ENCODE measurements around the gene CPNE2.

CPNE2 gene

DNA sequence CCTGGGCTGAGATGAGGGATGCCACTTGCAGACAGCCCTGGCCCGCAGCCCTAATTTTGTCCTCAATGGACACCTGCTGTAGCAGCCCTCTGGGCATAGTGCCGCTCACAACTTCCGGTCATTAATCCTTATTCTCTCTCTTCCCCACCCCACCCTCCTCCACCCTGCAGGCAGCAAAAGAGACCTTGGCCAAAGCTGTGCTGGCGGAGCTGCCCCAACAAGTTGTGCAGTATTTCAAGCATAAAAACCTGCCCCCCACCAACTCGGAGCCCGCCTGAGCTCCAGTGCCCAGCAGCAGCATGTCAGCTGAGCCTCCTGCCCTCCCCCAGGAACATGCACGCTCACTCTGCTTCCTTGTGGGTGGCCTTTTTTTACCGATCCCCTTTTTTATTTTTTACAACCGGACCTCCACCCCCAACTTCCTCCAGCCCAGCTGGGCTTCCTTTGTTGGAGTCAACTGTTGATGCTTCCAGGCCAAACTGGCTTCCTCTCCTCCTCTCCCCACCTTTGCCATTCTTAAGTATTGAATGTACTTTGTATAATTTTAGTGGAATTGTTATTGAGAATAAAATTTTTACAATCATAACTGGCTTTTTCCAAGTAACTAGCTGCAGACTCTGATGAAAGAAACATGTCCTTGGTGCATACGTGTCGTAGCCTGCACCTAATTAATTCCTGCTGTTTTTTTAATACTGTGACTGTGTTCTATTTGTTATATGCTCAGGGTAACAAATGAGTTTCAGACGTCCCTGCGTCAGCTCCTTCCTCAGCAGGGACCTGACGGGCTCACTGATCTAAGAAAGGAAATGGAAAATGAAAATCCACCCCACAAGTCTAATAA lies 55.2 kb downstream of the CPNE2 start:
- no peak for DNase-seq

DNA sequence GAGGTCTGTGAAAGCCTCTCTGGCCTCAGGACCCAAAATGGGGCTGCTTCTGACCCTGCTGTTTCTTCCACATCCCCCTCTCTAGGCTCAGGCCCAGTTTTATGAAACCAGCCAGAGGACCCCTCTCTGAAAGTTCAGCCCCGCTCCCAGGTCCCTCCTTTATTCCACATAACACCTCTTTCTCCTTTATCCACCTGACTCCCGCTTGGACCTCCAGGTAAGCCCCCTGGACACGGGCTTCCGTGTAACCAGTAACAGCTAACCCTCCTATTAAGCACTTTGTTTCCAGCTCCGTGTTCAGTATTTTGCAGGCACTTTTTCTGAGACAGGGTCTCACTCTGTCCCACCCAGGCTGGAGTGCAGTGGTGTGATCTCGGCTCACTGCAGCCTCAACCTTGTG lies 56.1 kb downstream of the CPNE2 start:
- no peak for DNase-seq

DNA sequence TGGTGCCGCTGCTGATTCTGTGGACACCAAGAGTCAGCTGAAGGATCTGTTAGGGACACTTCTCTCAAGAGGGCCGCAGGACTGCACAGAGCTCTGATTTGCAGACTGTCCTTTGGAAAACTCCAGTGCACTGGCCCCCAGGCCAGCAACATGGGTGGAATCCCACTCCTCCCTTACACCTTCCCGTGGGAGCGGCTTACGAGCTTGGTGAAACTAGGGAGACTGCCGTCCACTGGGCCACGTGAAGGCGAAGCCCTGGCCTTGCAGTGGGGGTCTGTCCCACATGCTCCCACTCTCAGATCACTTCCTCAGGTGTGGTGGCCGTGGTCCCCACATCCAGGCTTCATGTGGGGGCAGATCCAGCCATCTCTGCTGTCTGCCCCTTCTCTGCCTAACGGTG lies 57.0 kb downstream of the CPNE2 start:
- no peak for DNase-seq

DNA sequence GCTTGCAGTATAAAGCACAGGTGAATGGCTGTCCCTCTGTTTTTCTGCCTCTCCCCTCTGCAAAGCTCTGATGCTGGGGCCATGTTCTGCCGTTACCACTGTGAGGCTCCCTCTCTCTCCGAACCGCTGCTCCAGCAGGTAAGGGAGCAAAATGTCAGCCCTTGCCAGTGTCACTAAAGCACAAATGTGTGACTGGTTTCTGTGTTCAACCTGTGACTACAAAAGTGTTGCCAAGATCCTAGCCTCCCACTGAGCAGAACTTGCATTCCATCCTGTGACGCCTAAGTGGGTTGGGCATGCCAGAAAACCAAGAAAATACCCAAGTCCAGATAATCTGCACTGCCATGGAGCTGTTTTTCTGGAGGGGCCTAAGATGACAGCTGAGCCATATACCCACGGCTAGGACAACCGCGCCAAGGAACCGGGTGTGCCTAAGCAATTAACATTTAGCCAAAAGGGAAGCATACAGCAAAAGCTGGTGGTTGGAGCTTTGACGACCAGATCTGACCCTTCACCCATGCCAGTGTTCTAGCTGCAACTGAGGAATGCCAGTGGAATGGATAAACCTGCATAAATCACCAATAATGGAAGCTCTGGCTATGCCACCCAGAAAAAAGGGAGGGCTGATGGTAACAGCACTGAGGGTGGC lies 58.4 kb downstream of the CPNE2 start:
- DNase-seq, result no peak

DNA sequence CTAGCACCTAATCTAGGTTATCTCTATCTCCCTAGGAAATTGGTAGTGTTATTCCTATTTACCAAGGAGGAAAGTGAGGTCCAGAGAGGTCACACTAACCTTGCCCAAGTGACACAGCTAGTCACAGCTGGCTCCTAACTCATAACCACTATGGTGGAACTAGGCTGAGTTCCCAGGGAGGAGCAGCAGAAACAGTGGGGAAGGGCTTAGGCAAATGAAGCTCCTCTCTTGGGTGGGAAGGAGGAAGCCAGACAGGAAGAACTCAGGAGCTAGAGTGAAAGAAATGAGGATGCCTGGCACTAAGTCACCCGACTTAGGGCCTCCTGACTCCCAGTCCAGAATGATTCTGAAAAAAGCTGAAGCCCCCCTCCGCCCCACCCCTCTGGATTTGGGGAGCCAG lies 59.0 kb downstream of the CPNE2 start:
- no peak for DNase-seq

DNA sequence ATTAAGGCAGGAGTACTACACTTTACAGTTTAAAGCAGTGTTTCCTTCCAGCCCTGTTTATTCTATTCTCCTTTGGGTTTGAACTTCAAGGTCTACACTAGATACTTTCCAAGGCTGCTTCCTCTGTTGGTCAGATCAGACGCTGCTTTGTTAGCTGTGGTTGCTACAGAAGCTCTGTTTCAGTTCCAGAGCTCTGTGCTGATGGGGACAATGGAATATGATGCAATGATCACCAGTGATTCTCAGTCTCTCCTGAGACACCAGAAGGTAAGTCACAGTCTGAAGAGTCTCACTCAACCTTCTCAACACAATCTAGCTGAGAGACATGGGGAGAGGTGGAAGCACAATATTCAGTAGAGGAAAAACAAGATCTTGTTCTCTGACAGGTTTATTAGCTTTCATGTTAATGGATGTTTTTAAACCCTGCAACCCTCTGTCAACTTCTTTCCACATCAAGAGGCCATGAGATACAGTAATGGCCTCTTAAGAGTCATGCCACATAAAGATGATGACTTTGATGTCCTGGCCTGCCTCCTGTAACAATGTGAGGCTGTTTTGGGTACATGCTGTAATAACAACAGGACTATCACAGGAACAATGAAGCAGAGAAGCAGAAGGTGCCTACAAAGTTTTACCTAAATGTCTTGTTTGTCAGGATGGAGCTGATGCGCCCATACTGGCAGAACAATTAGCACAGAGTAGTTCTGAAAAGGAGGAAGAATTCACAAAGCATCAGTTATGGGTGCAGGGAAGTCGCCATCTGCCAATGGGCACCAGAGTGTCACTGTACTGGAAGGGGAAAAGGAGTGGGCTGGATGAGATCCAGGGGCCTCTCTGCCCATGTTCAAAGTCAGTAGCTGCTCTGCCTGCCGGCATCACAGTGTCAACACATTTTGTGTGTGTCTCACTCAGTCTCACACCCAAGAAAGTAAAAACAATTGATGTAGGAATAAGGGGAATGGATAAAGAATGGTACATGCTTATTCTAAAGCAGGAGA lies 60.0 kb downstream of the CPNE2 start:
- peak; percentile 88 for DNase-seq

DNA sequence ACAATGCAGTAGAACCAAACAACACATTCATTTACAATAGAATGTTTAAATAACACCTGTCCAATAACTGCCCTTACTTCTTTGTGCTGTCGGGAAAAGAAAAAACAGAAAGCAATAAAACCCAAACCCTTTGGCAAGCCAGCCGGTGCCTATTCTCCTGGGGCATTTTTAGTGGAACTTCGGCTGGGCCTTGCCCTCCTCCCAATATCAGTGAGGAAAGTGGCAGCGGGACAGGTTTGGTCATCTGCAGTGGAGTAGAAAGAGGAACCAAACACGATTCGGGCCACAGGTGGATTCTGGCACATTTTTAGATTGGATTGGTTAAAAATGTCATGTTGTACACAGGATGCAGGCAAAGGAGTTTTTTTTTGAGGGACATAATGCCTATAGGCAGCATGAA lies 61.5 kb downstream of the CPNE2 start:
- no peak for DNase-seq

DNA sequence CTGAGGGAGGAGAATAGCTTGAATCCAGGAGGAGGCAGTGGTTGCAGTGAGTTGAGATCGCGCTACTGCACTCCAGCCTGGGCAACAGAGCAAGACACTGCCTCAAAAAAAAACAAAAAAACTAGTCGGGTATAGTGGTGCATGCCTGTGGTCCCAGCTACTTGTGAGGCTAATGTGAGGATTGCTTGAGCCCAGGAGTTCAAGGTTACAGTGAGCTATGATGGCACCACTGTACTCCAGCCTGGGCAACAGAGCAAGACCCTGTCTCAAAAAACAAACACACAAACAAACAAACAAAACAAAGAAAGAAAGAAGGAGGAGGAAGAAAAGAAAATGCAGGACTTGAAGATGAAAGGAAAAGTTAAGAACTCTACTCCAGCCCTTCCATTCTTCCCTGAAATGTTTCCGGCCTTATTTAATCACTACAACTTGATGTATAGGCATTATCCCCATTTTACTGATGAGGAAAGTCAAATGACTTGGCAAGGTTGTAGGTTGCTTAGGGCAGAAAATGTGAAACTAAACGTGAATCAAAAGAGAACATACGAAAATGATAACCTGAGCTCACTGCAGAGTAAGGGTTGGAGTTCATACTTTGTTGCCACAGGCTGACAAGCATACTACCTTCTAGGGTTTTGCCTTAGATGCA lies 63.4 kb downstream of the CPNE2 start:
- no peak for DNase-seq

DNA sequence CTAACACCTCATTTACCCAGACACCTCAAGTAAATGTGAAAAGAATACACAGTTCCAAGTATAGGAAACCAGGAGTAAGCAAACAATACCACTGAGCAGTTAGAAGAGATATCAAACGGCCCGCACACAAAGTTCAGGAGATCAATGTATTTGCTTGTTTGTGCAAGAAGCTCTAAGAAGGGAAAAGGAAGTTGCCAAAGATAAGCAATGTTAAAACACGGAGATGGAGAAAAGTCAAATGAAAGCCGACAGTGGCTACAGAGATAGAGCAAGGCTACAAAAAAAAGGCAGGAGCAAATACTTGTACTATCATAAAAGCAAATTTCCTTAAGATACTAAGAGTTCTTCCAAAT lies 63.9 kb downstream of the CPNE2 start:
- no peak for DNase-seq

DNA sequence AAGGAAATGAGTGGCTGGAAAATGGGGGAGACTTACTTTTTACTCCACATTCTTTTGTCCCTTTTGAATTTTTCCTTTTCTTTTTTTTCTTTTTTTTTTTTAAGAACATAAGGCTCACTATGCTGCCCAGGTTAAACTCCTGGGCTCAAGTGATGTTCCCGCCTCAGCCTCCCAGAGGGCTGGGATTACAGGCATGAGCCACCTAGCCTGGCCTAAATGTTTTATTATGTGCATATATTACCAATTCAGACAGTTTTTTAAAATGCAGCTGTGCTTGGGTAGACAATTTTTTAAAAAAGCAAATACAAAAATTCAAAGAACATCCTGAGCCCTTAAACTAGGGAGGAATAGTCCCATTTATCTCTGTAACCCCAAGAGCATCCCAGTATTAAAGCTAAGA lies 65.2 kb downstream of the CPNE2 start:
- DNase-seq, result no peak

DNA sequence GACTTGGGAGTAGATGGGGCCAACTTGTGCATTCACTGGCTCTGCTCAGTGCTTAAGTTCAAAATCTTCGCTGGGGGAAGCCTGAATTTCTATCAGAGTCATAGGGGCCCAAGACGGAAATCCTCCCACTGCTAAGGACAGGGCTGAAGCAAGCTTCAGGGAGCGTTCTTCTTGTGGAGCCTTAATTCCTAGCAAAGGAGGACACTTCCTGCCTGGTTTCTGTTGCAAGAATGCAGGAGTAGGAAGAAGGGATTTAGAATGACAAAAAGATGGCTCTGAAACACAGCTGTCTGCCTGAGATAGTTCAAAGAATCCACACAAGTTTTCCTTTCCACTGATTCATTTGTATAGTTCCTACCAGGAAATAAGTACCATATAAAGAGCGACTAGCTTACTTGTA lies 67.1 kb downstream of the CPNE2 start:
- DNase-seq, result no peak

DNA sequence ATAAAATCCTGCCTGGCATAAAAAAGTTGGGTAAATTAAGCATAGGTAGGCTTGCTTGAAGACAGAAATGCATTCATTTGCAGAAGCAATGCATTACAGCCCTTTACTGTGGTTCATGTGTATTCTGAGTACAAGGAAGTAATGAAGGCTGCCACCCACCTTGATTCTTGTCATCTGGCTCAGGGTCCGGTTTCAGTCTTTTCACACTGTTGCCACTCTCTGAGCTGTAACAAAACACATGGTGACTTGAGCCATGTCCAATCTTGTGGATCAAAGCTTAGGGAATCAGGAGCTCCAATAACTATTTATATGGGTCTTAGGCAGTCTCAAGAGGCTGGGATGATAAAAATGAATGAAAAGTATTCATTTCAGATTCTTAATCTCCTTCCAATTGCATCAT lies 71.5 kb downstream of the CPNE2 start:
- DNase-seq, result no peak

DNA sequence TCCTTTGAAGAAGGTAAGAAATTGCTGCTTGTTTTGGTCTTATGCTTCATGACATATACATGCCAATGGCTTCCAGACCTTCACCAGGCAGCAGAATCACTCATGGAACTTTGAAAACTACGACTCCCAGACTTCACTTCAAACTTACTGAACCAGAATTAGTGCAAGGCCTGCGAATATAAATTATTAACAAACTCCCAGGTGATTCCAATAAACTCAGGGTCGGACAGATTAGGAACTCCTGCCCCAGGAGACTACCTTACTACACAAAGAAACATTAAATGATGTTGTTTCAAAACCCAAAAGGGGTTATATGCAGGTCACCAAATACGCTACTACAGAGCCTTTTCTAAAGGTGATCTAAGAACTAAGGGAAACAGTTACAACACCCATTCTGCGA lies 73.1 kb downstream of the CPNE2 start:
- DNase-seq, result no peak

DNA sequence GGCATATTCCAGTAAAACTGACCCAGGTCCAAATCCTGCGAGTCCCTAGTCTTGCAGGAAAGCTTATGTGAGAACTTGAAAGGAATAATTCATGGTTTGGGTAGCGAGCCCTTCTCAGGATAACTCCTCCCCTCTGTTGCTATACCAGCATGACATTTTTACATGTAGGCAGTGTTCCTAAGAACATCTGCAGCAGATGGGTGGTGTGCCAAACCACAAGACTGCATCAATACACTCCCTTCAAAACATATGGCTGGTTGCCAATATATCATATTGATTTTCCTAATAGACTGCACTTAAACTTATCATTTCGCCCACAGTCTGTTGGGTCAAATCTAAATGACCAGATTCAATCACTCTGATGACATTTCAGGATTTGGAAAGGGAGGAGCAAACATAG lies 73.6 kb downstream of the CPNE2 start:
- no peak for DNase-seq

DNA sequence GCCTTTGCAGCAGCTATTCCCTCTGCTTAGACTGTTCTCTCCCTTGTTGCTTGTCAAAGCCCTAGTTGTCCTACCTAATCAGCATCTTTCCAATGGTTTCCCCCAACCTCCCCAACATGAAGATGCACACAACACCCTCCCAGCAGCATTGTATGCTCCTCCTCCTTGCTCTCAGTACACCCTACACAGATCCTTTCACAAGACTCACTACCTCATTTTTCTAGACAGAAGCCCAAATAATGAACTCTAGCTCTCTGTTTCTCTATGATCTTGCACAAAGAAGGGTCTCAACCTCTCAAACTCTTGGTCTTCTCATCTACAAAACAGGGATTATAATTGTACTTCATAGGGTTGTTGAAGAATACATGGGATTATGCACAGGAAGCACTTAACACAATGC lies 74.1 kb downstream of the CPNE2 start:
- DNase-seq, result no peak

DNA sequence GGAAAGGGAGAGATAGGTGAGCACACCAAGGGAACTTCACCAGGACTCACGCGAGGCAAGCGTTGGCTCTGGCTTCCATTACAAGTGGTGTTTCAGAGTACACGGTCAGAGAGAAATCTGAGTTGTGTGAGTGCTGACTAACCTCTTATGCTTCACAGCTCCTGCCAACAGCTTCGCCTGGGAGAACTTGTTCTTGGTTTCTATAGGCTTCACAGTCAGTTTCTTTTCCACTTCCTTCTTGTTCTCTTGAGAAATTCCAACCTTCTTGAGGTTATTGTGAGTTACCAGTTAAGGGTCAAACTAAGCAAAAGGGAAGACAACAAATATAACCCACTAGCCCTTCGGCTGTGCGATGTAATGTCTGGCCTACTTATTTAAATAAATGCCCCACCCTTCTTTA lies 74.6 kb downstream of the CPNE2 start:
- DNase-seq, result no peak

DNA sequence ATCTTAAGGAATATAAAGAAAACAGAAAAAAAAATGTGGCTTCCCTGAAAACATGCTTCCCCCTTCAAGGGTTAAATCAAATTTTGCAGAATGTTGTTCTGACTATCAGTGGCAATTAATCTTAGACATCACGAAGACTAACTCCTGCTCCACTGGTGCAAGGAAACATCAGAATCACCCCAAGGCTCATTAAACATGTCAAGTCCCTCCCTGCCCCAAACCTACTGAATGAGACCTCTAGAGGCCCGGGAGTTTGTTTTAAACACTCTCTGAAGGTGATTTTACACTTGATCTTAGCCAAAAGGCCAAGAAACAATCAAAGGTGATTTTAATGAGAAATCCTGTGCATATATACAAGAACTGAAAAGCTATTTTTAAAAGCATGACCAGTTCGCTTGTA lies 75.2 kb downstream of the CPNE2 start:
- DNase-seq, result no peak

DNA sequence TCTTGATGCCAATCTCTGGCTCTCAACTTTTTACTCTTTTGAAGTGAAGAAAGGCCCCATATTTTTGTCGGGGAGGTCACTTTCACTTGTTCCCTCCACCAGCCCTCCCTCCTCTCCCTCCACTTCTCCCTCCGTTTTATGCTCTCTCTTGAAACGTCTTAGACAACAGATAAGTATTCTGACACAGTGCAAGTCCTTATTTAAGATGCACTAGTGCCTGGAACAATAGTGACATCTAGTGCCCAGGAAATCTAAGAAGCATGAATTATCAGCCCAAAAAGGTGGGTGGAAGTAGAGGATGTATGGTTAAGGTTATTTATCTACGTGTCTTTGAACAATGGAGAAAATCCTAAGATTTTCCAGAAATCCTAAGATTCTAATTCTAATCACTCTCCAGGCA lies 75.6 kb downstream of the CPNE2 start:
- DNase-seq, result no peak

DNA sequence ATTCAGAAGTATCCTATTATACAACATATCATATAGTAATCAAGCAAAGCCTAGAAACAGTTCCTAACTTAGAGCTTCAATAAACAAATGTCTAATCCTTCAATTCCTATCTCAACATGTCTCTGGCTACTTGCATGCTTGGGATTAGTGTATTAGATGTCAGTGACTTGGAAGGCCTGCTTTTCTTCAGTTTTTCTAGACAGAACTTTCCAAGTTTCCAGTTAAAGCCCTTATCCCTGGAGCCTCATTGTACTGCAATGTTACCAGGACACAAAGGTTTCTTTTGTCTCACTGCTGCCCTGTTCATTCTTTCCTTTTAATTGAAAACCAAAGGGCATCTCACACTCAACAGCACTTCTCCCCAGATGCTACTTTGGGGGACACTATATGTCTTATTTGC lies 76.9 kb downstream of the CPNE2 start:
- no peak for DNase-seq

DNA sequence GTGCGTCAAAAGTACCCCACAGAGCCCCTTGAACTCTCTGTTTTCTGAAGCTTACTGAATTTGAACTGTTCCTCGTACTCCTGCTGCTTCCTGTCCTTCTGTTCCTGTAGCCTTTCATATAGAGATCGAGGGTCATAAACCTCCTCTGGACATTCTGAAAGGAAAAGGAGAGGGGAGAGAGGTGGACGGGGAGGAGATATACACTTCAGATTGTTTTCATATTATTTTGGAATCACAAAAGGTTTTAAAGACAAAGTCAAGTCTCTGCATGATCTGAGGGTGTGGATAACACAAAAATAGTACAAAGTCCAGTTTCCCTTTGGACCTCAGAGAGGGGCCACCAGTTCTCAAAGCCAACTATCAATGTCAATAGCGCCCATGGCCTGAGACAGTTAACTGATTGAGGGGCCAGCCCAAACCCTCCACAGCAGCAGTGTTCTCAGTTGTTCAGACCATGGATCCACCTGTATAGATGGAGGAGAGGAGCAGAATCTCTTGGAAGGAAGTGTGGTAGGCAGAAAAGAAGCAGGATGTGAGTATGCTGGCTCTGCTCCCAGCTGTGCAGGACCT lies 80.4 kb downstream of the CPNE2 start:
- DNase-seq, result no peak

DNA sequence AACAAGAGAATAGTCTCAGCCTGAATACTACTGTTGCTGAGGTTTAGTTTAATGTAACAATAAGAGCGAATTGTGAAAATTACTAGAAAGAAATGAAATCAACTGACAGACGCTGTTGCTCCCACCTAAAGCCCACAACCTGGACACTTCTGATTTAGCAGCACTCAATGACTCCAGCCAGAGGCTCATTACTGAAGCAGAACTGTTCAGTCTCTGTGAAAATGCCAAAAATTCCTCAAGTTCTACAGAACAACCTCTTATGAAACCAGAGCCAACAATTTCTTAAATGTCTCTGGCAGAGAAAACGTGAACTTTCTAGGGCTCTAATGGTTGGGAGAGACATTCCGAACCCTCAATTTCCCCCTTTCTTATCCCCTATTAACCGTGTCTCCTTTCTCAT lies 83.5 kb downstream of the CPNE2 start:
- DNase-seq, result no peak

DNA sequence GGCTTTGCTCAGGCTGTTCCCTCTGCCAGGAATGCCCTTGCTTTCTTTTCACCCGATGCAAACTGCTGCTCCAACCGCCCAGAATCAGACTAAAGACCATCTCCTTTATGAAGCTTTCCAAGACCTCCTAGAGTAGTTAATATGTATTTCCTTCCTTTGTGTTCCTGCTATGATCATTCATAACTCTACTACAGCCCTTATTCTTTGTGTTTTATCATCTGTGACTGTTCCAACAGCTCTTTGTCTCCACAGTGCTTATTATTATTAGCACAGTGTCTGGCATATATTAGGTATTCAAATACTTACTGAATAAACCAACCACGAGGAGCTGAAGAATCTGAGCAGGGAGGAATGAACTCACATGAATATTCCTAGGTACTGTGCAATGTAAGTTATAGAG lies 85.8 kb downstream of the CPNE2 start:
- DNase-seq, result no peak

DNA sequence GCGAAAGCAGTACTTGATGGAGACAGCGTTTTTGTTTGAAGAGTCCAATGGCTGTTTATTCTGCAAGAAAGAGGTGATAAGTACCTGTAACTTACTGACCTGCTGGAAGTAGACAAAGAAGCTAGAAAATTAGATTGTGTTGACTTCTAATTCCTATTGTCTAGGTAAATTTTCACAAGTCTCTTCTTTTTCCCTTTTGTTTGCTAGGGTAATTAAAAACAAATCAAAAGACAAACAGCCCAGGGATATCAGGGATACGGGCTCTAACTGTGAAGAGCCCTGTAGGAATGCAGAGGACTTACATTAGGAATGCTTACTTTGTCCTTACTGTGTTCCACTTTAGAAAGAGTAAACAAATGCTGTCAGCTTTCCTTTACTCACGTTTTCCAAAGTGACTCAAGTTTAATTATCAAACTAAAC lies 86.4 kb downstream of the CPNE2 start:
- DNase-seq, result no peak

Data from NCI-H187 treated with DMSO at 0.1 percent for 48 hours (cell line).